ENCODE measurements around the gene FGFR3. TPM values are rescaled to one million over a fixed set of nuclear protein-coding genes. Genes with fewer than 3 reads are reported as not detected.

FGFR3 gene
- total RNA-seq (2012; rRNA removed) = 0.18 and 0.28 TPM in 2 replicates
- polyA plus RNA-seq (2012; rRNA removed) = 0.67 and 0.93 TPM in 2 replicates
- 0.34 and 0.74 TPM in 2 replicates for polyA plus RNA-seq (2012; cell fraction: cytosol; rRNA removed)
- polyA plus RNA-seq (2012; cell fraction: nucleus; rRNA removed; ENCODE audit: low replicate concordance) = 0.93 and 4.6 TPM in 2 replicates
- Bru-seq, nascent RNA = percentile 6 among the genes with signal in this experiment
- percentile 13 among the genes with signal in this experiment for BruChase-seq, experiment 1, labeled RNA remaining after a 6-hour chase
- BruChase-seq, experiment 2, labeled RNA remaining after a 2-hour chase = percentile 16 among the genes with signal in this experiment
- long read RNA-seq, partial matches to known transcripts = 0 of 7 reads
- long read RNA-seq, other reads (novel, unspliced or antisense) = 7 of 7 reads

GRCh38 chr4:1792832-1793495 lies at the start of gene FGFR3:
Gene FGFR3 (plus strand): TSS chr4:1793293. CDS start chr4:1793935, 642 bp downstream.
- 5% methylated on average over 30 of the region's 95 CpGs; no CpG with 5 or more reads in 1 of the 2 experiments for WGBS, 2 experiments (ENCODE audit: extremely low coverage in 2 of 2, insufficient read length in 1 of 2)
- CTCF ChIA-PET = interaction anchor here (0.6 kb wide), 1 partner anchor 19 kb away, joined by 5 read pairs; no protein-coding TSS in a partner anchor
- H3K4ac ChIP-seq (ENCODE audit: low read depth, low read length) = no peak within 1 kb of the TSS
- H2AK9ac ChIP-seq (replicated peaks; ENCODE audit: low read depth, low read length, poor library complexity) = peak within 1 kb of the TSS; percentile 0
- intact Hi-C loops (cut with micrococcal nuclease) = no loop called here
- in situ Hi-C loops (cut with MboI; ENCODE audit: low sequenced_read_pairs) = no loop called here
- peaks cover 6% of the 10 kb centered on the region for H4K20me1 ChIP-seq (ENCODE audit: insufficient read depth, low read length)
- H3K18ac ChIP-seq (ENCODE audit: low read depth, low read length) = no peak within 1 kb of the TSS
- no peak for TF ChIP-seq RFX5 (IDR thresholded peaks at IDR 0.05; ENCODE audit: low read depth, low read length)
- no peak for TF ChIP-seq CEBPB (IDR thresholded peaks at IDR 0.05; ENCODE audit: low read depth, low read length)
- TF ChIP-seq, protein P1, sequence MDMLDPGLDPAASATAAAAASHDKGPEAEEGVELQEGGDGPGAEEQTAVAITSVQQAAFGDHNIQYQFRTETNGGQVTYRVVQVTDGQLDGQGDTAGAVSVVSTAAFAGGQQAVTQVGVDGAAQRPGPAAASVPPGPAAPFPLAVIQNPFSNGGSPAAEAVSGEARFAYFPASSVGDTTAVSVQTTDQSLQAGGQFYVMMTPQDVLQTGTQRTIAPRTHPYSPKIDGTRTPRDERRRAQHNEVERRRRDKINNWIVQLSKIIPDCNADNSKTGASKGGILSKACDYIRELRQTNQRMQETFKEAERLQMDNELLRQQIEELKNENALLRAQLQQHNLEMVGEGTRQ (IDR thresholded peaks at IDR 0.05; ENCODE audit: low read depth, low read length) = no peak
- no peak for TF ChIP-seq BHLHE40 (IDR thresholded peaks at IDR 0.05; ENCODE audit: low read depth, low read length)
- TF ChIP-seq MAFK (IDR thresholded peaks at IDR 0.05; ENCODE audit: low read depth, low read length) = no peak
- no peak for TF ChIP-seq NFE2L2 (IDR thresholded peaks at IDR 0.05; ENCODE audit: low read depth, low read length)
- TF ChIP-seq, protein P2, sequence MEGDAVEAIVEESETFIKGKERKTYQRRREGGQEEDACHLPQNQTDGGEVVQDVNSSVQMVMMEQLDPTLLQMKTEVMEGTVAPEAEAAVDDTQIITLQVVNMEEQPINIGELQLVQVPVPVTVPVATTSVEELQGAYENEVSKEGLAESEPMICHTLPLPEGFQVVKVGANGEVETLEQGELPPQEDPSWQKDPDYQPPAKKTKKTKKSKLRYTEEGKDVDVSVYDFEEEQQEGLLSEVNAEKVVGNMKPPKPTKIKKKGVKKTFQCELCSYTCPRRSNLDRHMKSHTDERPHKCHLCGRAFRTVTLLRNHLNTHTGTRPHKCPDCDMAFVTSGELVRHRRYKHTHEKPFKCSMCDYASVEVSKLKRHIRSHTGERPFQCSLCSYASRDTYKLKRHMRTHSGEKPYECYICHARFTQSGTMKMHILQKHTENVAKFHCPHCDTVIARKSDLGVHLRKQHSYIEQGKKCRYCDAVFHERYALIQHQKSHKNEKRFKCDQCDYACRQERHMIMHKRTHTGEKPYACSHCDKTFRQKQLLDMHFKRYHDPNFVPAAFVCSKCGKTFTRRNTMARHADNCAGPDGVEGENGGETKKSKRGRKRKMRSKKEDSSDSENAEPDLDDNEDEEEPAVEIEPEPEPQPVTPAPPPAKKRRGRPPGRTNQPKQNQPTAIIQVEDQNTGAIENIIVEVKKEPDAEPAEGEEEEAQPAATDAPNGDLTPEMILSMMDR (conservative IDR thresholded peaks at IDR 0.05; ENCODE audit: low read depth, low read length) = no peak
- no peak for TF ChIP-seq MAZ (IDR thresholded peaks at IDR 0.05; ENCODE audit: borderline replicate concordance, low read depth, low read length)
- TF ChIP-seq CHD1 (IDR thresholded peaks at IDR 0.05; ENCODE audit: low read depth, low read length) = no peak
- H3K79me1 ChIP-seq (ENCODE audit: low read depth in 1 of 2, low read length in 2 of 2) = no peaks in the 10 kb centered on the region
- no peak within 1 kb of the TSS for H4K5ac ChIP-seq (ENCODE audit: low read depth, low read length)
- dilution Hi-C loops (cut with HindIII; ENCODE audit: low sequenced_read_pairs, unreplicated experiment) = no loop called here
- no peak within 1 kb of the TSS for H3K14ac ChIP-seq (replicated peaks; ENCODE audit: low read depth, low read length)
- H3K4me1 ChIP-seq (ENCODE audit: control insufficient read depth, insufficient read depth, low read length) = peaks cover 2% of the 10 kb centered on the region; the same call in 1 of the 2 replicates
- no TSS peak for BruUV-seq (replicated peaks)
- DNase-seq (no peak), ATAC-seq (ENCODE audit: low read depth) (peak; percentile 92)
- H2BK5ac ChIP-seq (ENCODE audit: low read depth, low read length, poor library complexity, severe bottlenecking) = no peak within 1 kb of the TSS
- no peaks in the 10 kb centered on the region for H3K9me1 ChIP-seq (ENCODE audit: insufficient read depth, low read length)
- no peak within 1 kb of the TSS for H2BK20ac ChIP-seq (ENCODE audit: low read depth, low read length)
- H2AFZ ChIP-seq (replicated peaks; ENCODE audit: low read length, poor library complexity) = peak within 1 kb of the TSS; percentile 81
- no peak within 1 kb of the TSS for H4K91ac ChIP-seq (ENCODE audit: insufficient read depth, low read depth, low read length)
- H3K9ac ChIP-seq (ENCODE audit: low read depth, low read length) = no peak within 1 kb of the TSS
- no peak within 1 kb of the TSS for H2BK120ac ChIP-seq (ENCODE audit: low read depth, low read length)
- peak within 1 kb of the TSS; percentile 65 for H3K4me3 ChIP-seq (ENCODE audit: insufficient read depth, low read depth, low read length)
- H4K8ac ChIP-seq (ENCODE audit: low read depth in 2 of 2, low read length in 2 of 2) = no peak within 1 kb of the TSS
- no peak within 1 kb of the TSS for H2AK5ac ChIP-seq (ENCODE audit: low read depth, low read length)
- no peak within 1 kb of the TSS for H3K56ac ChIP-seq (ENCODE audit: extremely low read depth, insufficient read depth, low read length)
- no peak within 1 kb of the TSS for H2BK15ac ChIP-seq (ENCODE audit: low read depth, low read length)
- POLR2A ChIA-PET (ENCODE audit: unreplicated experiment) = no interaction called here
- H3K27ac ChIP-seq (ENCODE audit: insufficient read depth, low read length) = no peak within 1 kb of the TSS
- no peaks in the 10 kb centered on the region for H3K36me3 ChIP-seq (ENCODE audit: control insufficient read depth, insufficient read depth, low read length)
- H3K27me3 ChIP-seq (ENCODE audit: control insufficient read depth, insufficient read depth, low read length) = peaks cover 54% of the 10 kb centered on the region
- H3K4me2 ChIP-seq (ENCODE audit: low read depth, low read length) = peak within 1 kb of the TSS; percentile 20
- no peak within 1 kb of the TSS for H3K23ac ChIP-seq (ENCODE audit: low read depth, low read length)
- no peaks in the 10 kb centered on the region for H3K9me3 ChIP-seq (ENCODE audit: control insufficient read depth, insufficient read depth, low read length)
